Measurements from ENCODE around the gene MECR. TPM values are rescaled to one million over a fixed set of nuclear protein-coding genes. Genes with fewer than 3 reads are reported as not detected.

The MECR gene
- total and polyA plus RNA-seq, 10 of the 15 experiments (the other 5 are each of a cell fraction or from before 2014, with no cell fraction given), result 7.6 to 66.3 (median 38.7) TPM

DNA sequence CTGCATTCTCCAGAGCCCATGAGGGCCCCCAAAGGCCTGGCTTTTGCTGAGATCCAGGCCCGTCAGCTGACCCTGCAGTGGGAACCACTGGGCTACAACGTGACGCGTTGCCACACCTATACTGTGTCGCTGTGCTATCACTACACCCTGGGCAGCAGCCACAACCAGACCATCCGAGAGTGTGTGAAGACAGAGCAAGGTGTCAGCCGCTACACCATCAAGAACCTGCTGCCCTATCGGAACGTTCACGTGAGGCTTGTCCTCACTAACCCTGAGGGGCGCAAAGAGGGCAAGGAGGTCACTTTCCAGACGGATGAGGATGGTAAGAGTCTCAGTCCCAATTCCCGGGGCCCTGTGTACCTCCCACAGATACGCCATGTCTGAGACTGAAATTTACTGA is 44.7 kb upstream of the MECR start (continued):
- TF ChIP-seq, protein P1, sequence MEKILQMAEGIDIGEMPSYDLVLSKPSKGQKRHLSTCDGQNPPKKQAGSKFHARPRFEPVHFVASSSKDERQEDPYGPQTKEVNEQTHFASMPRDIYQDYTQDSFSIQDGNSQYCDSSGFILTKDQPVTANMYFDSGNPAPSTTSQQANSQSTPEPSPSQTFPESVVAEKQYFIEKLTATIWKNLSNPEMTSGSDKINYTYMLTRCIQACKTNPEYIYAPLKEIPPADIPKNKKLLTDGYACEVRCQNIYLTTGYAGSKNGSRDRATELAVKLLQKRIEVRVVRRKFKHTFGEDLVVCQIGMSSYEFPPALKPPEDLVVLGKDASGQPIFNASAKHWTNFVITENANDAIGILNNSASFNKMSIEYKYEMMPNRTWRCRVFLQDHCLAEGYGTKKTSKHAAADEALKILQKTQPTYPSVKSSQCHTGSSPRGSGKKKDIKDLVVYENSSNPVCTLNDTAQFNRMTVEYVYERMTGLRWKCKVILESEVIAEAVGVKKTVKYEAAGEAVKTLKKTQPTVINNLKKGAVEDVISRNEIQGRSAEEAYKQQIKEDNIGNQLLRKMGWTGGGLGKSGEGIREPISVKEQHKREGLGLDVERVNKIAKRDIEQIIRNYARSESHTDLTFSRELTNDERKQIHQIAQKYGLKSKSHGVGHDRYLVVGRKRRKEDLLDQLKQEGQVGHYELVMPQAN (conservative IDR thresholded peaks at IDR 0.05), result no peak
- TF ChIP-seq CREB1 (IDR thresholded peaks at IDR 0.05; ENCODE audit: low read depth), result no peak
- TF ChIP-seq, protein P2, sequence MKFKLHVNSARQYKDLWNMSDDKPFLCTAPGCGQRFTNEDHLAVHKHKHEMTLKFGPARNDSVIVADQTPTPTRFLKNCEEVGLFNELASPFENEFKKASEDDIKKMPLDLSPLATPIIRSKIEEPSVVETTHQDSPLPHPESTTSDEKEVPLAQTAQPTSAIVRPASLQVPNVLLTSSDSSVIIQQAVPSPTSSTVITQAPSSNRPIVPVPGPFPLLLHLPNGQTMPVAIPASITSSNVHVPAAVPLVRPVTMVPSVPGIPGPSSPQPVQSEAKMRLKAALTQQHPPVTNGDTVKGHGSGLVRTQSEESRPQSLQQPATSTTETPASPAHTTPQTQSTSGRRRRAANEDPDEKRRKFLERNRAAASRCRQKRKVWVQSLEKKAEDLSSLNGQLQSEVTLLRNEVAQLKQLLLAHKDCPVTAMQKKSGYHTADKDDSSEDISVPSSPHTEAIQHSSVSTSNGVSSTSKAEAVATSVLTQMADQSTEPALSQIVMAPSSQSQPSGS (IDR thresholded peaks at IDR 0.05; ENCODE audit: low read length), result no peak
- TF ChIP-seq SRF (IDR thresholded peaks at IDR 0.05; ENCODE audit: low read depth in 2 of 2, low read length in 2 of 2), result no peak
- TF ChIP-seq MYC (IDR thresholded peaks at IDR 0.05; ENCODE audit: insufficient read depth, insufficient read length, insufficient replicate concordance, low read length, severe bottlenecking), result no peak
- TF ChIP-seq CEBPB (IDR thresholded peaks at IDR 0.05; ENCODE audit: borderline replicate concordance in 1 of 2, low read depth in 2 of 2, low read length in 2 of 2), result no peak
- TF ChIP-seq SMAD1 (IDR thresholded peaks at IDR 0.05; ENCODE audit: low read depth, partially characterized antibody), result no peak
- TF ChIP-seq, protein P3, sequence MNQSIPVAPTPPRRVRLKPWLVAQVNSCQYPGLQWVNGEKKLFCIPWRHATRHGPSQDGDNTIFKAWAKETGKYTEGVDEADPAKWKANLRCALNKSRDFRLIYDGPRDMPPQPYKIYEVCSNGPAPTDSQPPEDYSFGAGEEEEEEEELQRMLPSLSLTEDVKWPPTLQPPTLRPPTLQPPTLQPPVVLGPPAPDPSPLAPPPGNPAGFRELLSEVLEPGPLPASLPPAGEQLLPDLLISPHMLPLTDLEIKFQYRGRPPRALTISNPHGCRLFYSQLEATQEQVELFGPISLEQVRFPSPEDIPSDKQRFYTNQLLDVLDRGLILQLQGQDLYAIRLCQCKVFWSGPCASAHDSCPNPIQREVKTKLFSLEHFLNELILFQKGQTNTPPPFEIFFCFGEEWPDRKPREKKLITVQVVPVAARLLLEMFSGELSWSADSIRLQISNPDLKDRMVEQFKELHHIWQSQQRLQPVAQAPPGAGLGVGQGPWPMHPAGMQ (IDR thresholded peaks at IDR 0.05; ENCODE audit: borderline replicate concordance), result no peak
- TF ChIP-seq EGR1 (IDR thresholded peaks at IDR 0.05; ENCODE audit: borderline replicate concordance in 1 of 2, low read depth in 2 of 2, low read length in 2 of 2), result no peak
- TF ChIP-seq, protein P4, sequence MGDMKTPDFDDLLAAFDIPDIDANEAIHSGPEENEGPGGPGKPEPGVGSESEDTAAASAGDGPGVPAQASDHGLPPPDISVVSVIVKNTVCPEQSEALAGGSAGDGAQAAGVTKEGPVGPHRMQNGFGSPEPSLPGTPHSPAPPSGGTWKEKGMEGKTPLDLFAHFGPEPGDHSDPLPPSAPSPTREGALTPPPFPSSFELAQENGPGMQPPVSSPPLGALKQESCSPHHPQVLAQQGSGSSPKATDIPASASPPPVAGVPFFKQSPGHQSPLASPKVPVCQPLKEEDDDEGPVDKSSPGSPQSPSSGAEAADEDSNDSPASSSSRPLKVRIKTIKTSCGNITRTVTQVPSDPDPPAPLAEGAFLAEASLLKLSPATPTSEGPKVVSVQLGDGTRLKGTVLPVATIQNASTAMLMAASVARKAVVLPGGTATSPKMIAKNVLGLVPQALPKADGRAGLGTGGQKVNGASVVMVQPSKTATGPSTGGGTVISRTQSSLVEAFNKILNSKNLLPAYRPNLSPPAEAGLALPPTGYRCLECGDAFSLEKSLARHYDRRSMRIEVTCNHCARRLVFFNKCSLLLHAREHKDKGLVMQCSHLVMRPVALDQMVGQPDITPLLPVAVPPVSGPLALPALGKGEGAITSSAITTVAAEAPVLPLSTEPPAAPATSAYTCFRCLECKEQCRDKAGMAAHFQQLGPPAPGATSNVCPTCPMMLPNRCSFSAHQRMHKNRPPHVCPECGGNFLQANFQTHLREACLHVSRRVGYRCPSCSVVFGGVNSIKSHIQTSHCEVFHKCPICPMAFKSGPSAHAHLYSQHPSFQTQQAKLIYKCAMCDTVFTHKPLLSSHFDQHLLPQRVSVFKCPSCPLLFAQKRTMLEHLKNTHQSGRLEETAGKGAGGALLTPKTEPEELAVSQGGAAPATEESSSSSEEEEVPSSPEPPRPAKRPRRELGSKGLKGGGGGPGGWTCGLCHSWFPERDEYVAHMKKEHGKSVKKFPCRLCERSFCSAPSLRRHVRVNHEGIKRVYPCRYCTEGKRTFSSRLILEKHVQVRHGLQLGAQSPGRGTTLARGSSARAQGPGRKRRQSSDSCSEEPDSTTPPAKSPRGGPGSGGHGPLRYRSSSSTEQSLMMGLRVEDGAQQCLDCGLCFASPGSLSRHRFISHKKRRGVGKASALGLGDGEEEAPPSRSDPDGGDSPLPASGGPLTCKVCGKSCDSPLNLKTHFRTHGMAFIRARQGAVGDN (IDR thresholded peaks at IDR 0.05), result no peak
- no peak for TF ChIP-seq TCF12 (IDR thresholded peaks at IDR 0.05; ENCODE audit: low read depth, low read length)
